Measurements from ENCODE around the gene FRY. TPM values are rescaled to one million over a fixed set of nuclear protein-coding genes. Genes with fewer than 3 reads are reported as not detected.
A peak's percentile ranks its signal among the peaks of the same experiment; 100 is the strongest.

Gene FRY
- polyA plus RNA-seq, 1 experiment = 51.4 TPM

DNA sequence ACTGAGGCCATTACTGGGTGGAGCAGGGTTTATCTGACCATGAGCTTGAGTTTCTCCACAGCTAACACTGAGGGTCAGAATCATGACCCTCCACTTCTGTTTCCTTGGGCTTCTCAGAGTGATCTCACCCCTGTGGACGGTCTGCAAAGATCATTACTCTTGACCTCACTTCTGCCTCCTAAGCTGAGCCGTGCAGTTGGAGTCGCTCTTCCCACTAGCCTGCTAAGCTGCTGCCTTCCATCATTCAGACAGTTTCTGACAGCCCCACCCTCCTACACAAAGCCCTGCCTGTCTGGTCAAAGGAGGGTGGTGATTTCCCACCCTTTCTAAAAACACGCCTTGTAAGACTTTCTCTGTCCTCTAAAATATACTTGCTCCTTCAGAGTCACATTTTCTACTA lies 9.3 kb upstream of the FRY start:
- TF ChIP-seq CTCF (IDR thresholded peaks at IDR 0.05; ENCODE audit: insufficient read depth, low read depth, low read length) = no peak
- no peaks in the 10 kb centered on the region for H3K27me3 ChIP-seq (ENCODE audit: control insufficient read depth, insufficient read depth, low read length)
- CTCF ChIA-PET = interaction anchor here (0.5 to 1.2 kb wide), 3 partner anchors 289 to 564 kb away, joined by 3 read pairs; partner anchors contain the start of gene PDS5B

GRCh38 chr13:32023096-32023495 lies 8.5 kb upstream of the FRY start:
- Histone ChIP-seq H3K36me3 (ENCODE audit: control insufficient read depth, insufficient read depth, low read length) (no peaks in the 10 kb centered on the region), H3K27me3 (ENCODE audit: control insufficient read depth, insufficient read depth, low read length) (no peaks in the 10 kb centered on the region), H3K4me3 (ENCODE audit: low read depth, low read length) (no peak overlapping the region)
- CTCF ChIA-PET = interaction anchor here (0.5 to 1.2 kb wide), 4 partner anchors 156 to 563 kb away, joined by 3 read pairs; partner anchors contain the start of gene PDS5B
- no peak for DNase-seq (ENCODE audit: low read depth)
- POLR2A ChIA-PET = no interaction called here
- no peak for TF ChIP-seq CTCF (IDR thresholded peaks at IDR 0.05; ENCODE audit: insufficient read depth, low read depth, low read length)

More for the DNA sequence above, 9.3 kb upstream of the FRY start:
- DNase-seq (ENCODE audit: low read depth) = no peak
- Histone ChIP-seq H3K4me3 (ENCODE audit: low read depth, low read length) (no peak overlapping the region), H3K36me3 (ENCODE audit: control insufficient read depth, insufficient read depth, low read length) (no peaks in the 10 kb centered on the region)
- POLR2A ChIA-PET = interaction anchor here (0.6 kb wide), 1 partner anchor 23 kb away, joined by 11 read pairs; no protein-coding TSS in a partner anchor

GRCh38 chr13:32023698-32024097 lies 7.9 kb upstream of the FRY start:
- H3K36me3 ChIP-seq (ENCODE audit: control insufficient read depth, insufficient read depth, low read length) = no peaks in the 10 kb centered on the region
- ChIA-PET CTCF (interaction anchor here (0.6 to 1.2 kb wide), 2 partner anchors 38 to 288 kb away, joined by 3 read pairs; no protein-coding TSS in a partner anchor), POLR2A (no interaction called here)
- H3K27me3 ChIP-seq (ENCODE audit: control insufficient read depth, insufficient read depth, low read length) = no peaks in the 10 kb centered on the region
- DNase-seq (ENCODE audit: low read depth) = no peak
- no peak overlapping the region for H3K4me3 ChIP-seq (ENCODE audit: low read depth, low read length)
- peak; percentile 25; the same call in 1 of the 2 replicates for TF ChIP-seq CTCF (IDR thresholded peaks at IDR 0.05; ENCODE audit: insufficient read depth, low read depth, low read length)

- Histone ChIP-seq H3K27me3 (ENCODE audit: control insufficient read depth, insufficient read depth, low read length) (no peaks in the 10 kb centered on the region), H3K4me3 (ENCODE audit: low read depth, low read length) (no peak overlapping the region), H3K36me3 (ENCODE audit: control insufficient read depth, insufficient read depth, low read length) (no peaks in the 10 kb centered on the region)
- POLR2A ChIA-PET = no interaction called here
- CTCF ChIA-PET = no interaction called here
- TF ChIP-seq CTCF (IDR thresholded peaks at IDR 0.05; ENCODE audit: insufficient read depth, low read depth, low read length) = no peak
- DNase-seq (ENCODE audit: low read depth) = no peak
Observed at GRCh38 chr13:32024750-32025149, 6.8 kb upstream of the FRY start.

- no peak overlapping the region for H3K4me3 ChIP-seq (ENCODE audit: low read depth, low read length)
- CTCF ChIA-PET = interaction anchor here (1.0 kb wide), 1 partner anchor 221 kb away, joined by 3 read pairs; no protein-coding TSS in a partner anchor
- DNase-seq (ENCODE audit: low read depth) = no peak
- TF ChIP-seq CTCF (IDR thresholded peaks at IDR 0.05; ENCODE audit: insufficient read depth, low read depth, low read length) = no peak
- no peaks in the 10 kb centered on the region for H3K27me3 ChIP-seq (ENCODE audit: control insufficient read depth, insufficient read depth, low read length)
- H3K36me3 ChIP-seq (ENCODE audit: control insufficient read depth, insufficient read depth, low read length) = no peaks in the 10 kb centered on the region
- POLR2A ChIA-PET = no interaction called here
Observed at GRCh38 chr13:32025730-32026129, 5.8 kb upstream of the FRY start.

Data from BJ (cell line).